HEK293 (cell line): ENCODE results near the gene LRSAM1.

ENCODE experiments used
- BCL11A ChIP-seq: fragments of 450-650 bp; formaldehyde crosslinking; IDR thresholded peaks from 2 replicates; pipeline ENCODE4 v1.5.1; 2016; ENCODE audit warnings: low read depth, missing biosample characterization, missing genetic modification characterization
- CTCF ChIP-seq: fragments of 450-650 bp; formaldehyde crosslinking; IDR thresholded peaks from 2 replicates; pipeline ENCODE4 v1.5.1; 2016; ENCODE audit warnings: missing biosample characterization, missing genetic modification characterization
- MEIS1 ChIP-seq: sonication (generic); formaldehyde crosslinking; IDR thresholded peaks from 2 replicates; pipeline ENCODE4 v1.8.1; 2022; ENCODE audit warnings: missing genetic modification reagents, mild to moderate bottlenecking, borderline replicate concordance
- PRDM10 ChIP-seq: fragments of 450-650 bp; formaldehyde crosslinking; IDR thresholded peaks from 2 replicates; pipeline ENCODE4 v1.5.1; 2016; ENCODE audit warnings: missing biosample characterization, missing genetic modification characterization
- TRIM28 ChIP-seq: IDR thresholded peaks from 2 replicates; pipeline ENCODE4 v1.6.1; 2011; ENCODE audit warnings: low read length, control low read depth, borderline replicate concordance
- ZBTB8A ChIP-seq: fragments of 450-650 bp; formaldehyde crosslinking; IDR thresholded peaks from 2 replicates; pipeline ENCODE4 v1.5.1; 2016; ENCODE audit warnings: missing biosample characterization, missing genetic modification characterization
- ZNF202 ChIP-seq: fragments of 450-650 bp; formaldehyde crosslinking; IDR thresholded peaks from 2 replicates; pipeline ENCODE4 v1.5.1; 2016; ENCODE audit warnings: missing biosample characterization, missing genetic modification characterization, borderline replicate concordance
- ZNF23 ChIP-seq: fragments of 450-650 bp; formaldehyde crosslinking; IDR thresholded peaks from 2 replicates; pipeline ENCODE4 v1.5.1; 2016; ENCODE audit warnings: missing biosample characterization, missing genetic modification characterization, borderline replicate concordance
- ZNF416 ChIP-seq: fragments of 450-650 bp; formaldehyde crosslinking; IDR thresholded peaks from 2 replicates; pipeline ENCODE4 v1.5.1; 2016; ENCODE audit warnings: missing biosample characterization, missing genetic modification characterization
- ZNF510 ChIP-seq: fragments of 450-650 bp; formaldehyde crosslinking; IDR thresholded peaks from 2 replicates; pipeline ENCODE4 v1.5.1; 2018; ENCODE audit warnings: mild to moderate bottlenecking, missing genetic modification characterization, missing biosample characterization; ENCODE audit not compliant: insufficient replicate concordance
- ZNF558 ChIP-seq: fragments of 450-650 bp; formaldehyde crosslinking; IDR thresholded peaks from 2 replicates; pipeline ENCODE4 v1.5.1; 2016; ENCODE audit warnings: missing biosample characterization, missing genetic modification characterization

- TF ChIP-seq ZNF558 (tag by site-specific recombination): no peak
- TF ChIP-seq TRIM28: no peak
- TF ChIP-seq CTCF: no peak
- no peak for TF ChIP-seq BCL11A (tag by site-specific recombination)
- TF ChIP-seq ZNF23 (tag by site-specific recombination): no peak
- no peak for TF ChIP-seq ZBTB8A (tag by site-specific recombination)
- no peak for TF ChIP-seq ZNF416 (tag by site-specific recombination)
- no peak for TF ChIP-seq ZNF510 (tag by site-specific recombination)
- no peak for TF ChIP-seq MEIS1
- no peak for TF ChIP-seq ZNF202
- TF ChIP-seq PRDM10 (tag by site-specific recombination): no peak
Observed at GRCh38 chr9:127422787-127423186, 28.5 kb upstream of the LRSAM1 start.
